ENCODE results near the gene LMF1. TPM values are rescaled to one million over a fixed set of nuclear protein-coding genes. Genes with fewer than 3 reads are reported as not detected.
"Not testable (repeated sequence)": the region's sequence is repeated elsewhere in the genome, so short reads cannot be mapped to it uniquely, and the experiment has no call there.

The LMF1 gene
- polyA plus RNA-seq, 12 donors: 8.5 to 16.9 (median 11.0) TPM; not detected in 1

DNA sequence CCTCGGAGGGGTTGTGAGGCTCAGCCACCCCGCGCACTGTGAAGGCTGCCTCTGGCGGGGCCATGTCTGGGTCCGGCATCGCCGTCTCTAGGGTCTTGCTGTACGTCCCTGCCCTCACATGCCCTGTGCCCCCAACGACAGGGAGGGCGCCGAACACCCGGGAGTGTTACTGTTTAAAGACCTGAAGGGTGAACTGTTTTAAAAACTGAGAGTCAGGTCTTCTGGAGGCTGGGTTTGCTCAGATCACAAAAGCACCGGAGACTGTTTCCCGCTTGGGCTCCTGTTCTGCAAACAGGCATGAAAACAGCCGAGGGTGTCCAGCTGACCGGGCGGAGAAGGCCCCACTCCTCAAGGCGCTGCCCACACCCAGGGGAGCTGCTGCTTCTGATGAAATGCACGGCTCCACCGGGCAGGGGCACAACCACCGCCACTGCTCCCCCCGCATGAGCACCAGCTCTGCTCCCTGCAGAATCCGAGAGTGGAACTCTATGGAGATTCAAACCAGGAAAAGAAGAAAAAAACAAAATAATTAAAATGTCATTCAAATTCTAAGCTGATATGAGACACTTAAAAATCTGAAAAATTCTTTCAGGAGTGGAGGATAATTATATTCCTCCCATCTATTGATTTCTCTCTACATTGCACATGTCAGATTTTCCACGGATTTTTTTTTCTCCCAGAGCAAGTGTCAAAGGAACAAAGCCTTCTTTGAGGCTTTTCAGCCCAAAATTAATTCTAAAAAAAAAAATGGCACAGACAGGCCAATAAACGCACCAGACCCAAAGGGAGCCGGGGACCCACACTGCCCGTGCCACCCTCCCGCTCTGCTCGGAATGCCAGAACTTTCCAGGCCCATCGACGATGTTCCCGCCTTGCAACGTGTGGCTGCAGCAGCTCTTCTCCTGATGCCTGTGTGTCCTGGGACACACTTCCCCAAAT lies 74.3 kb downstream of the LMF1 start:
- no peak for DNase-seq

DNA sequence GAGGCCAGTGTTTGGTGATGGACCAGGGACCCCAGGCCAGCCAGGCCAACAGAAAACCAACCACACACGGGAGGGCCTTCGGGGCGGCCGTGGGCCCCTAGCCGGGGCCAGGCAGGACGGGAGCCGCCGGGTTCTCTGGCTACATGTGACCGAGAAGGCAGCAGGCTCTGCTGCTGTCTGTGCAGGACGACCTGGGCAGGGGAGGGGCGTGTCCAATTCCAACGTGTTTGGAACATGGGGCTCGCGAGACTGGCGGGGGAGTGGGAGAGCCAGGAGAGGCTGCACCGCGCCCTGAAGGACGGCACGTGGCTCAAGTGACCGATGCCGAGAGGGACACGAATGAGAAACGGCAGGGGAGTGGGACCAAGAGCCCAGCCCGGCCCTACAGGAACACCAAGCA lies 75.4 kb downstream of the LMF1 start:
- DNase-seq: no peak

DNA sequence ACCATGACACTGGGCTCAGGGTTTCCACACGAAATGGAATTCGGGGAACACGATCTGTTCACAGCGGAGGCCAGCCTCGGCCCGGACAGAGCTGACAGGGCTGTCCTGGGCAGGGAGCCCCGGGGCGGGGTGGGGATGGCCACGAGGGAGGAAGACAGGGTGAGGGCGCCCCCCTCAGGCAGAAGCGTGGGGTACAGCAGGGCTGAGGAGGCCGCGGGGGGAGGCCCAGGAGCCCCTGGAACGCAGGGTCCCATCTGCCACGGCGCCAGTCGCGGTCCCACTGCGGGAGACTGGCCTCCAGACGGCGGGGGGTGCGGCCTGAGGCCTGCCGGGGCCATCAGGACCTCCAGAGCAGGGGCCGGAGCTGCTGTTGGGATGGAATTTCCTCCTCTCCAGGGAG lies 75.9 kb downstream of the LMF1 start:
- no peak for DNase-seq

DNA sequence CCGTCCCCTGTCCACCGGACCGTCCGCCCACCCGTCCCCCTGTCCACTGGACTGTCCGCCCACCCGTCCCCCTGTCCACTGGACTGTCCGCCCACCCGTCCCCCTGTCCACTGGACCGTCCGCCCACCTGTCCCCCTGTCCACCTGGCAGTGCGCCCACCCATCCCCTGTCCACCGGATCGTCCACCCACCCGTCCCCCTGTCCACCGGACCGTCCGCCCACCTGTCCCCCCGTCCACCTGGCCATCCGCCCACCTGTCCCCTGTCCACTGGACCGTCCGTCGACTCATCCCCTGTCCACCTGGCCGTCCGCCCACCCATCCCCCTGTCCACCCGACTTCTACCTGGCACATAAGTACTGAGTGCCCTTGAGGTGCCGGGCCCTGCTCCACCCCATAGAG lies 76.6 kb downstream of the LMF1 start:
- no peak for DNase-seq

DNA sequence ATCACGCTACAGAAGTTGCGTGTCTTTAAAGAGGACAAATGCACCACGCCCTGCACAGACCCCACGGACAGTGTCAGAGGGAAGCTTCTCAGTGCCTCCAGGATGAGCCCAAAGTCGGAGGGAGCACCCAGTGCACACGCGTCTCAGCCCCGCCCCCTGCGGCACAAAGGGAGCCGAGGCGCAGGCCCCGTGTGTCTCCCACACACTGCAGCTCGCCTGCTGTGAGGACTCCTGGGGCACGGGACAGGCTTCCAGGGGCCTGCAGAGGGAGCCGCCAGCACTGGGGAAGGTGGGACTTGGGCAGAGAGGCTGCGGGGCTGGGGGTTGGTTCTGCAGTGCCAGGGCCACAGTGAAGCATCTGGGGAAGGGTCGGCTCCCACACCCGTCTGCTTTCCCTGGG lies 77.4 kb downstream of the LMF1 start:
- no peak for DNase-seq

DNA sequence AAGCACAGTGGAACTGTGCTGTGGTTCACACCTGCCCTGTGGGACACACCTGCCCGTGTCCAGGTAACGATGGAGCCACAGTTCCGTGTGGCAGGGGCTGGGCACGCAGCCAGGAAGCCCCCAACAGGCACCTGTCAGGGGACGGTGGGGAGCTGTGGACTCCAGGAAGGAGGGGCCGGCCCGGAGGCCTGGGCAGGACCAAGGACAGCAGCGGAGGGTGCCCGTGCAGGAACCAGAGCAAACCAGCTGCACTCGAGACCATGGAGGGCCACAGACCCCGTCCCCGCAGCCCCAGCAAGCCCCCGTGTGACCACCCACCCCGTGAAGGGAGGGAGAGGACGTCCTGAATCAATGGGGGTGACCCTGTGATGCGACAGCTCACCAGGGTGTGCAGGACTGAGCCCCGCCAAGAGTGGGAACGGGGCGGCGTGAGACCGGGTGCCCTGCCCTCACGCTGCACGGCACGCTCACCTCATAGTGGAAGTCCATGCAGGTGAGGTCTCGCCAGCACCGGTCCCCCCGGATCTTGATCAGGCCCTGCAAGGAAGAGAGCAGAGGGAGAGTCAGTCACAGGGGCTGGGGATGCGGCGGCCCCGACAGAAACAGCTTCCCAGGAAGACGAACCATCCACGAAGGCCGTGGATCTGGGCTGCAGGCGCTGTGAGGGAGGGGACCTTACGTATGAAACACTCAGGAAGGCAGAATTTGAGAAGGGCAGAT lies 78.1 kb downstream of the LMF1 start:
- DNase-seq: no peak

DNA sequence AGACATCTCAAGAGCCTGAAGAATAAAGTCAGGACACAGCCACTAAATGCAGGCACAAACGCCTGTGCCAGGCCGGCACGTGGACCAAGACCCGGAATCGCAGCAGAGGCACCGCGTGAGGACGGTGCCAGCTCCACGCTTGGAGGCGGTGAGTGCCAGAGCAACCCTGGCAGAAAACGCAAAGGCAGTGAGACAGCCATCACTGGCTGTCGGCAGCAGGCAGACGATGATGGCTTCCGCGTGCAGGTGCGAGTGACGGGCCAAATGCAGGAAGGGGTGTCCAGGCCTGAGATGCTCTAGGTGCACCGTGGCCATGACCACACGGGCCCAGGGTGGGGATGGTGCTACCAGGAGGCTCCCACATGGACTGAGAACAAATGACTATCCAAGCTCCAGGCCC lies 78.8 kb downstream of the LMF1 start:
- no peak for DNase-seq

DNA sequence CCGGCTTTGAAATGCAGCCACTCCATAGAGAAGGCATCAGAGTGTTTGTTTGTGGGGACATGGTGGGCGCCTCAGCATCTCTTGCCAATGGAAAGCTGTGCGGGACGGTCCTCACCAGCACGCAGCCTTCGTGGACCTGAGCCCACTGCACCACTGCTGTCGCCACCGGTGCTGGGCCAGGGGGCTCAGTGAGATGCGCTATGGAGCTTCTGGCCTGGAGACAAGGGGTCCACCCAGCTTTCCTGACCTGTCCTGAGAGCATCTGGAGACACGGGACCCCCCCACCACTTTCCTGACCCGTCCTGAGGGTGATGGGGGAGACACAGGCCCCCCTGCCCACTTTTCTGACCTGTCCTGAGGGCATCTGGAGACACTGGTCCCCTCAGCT lies 79.4 kb downstream of the LMF1 start:
- DNase-seq: no peak

DNA sequence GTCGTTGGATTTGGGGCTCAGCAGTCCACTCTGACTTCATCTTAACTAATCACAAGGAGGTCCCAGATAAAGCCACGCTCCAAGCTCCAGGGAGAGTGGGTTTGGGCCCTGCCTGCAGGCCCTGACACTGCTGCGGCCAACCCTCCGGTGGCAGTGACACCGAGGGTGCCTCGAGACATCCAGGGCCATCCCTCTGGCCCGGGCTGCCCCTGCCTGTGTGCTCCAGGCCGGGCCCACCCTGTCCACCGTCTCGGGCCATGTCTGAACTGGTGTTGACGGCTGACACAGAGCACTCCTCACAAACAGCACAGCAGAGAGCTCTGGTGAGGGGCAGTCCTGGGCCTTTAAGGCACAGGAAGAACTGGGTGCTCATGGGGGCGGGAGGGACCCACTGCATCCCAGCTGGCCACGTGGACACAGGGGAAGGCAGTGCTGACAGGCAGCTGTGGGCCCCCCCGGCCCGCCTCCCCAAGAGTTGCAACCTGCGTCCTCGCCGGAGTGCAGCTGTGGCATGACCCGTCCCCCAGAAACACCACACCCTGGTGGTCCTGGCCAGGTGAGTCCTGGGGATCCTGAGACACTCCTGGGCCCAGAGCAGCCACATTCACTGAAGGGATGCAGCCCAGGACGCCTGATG lies 80.0 kb downstream of the LMF1 start:
- no peak for DNase-seq

DNA sequence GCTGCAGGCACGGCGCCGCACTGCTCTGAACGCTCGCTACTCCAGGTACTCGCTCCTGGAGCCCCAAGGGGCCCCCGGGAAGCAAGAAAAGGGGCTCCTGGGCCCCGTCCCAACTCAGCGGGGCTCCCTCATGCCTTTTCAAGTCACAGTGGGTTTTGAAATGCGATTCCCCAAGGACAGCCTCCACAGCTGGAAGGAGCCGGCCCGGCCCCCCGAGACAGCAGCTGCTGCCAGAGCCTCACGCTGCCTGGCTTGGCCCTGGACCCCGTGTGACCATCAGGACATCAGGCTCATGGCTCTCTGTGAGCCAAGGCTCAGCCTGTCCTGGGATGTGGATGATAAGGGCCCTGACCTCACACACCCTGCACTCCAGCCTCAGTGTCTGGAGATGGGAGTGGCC lies 80.6 kb downstream of the LMF1 start:
- no peak for DNase-seq

DNA sequence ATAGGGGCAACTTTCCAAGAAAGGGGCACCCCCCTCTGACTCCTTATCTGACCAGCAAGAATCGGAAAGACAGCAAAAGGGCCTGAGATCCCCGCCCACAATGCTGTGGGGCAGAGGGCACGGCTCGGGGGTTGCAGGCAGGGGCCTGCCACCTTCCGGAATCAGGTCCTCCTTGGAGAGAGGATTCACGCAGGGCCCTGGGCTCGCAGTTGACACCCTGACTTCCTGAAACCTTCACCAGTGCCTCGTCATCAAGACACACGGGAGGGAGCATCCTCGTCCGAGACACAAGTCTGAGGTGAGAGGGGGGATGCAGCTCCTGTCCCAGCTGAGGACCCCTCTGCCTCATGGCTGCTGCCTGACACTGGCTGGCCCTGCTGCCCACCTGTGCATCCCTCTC lies 81.2 kb downstream of the LMF1 start:
- no peak for DNase-seq

DNA sequence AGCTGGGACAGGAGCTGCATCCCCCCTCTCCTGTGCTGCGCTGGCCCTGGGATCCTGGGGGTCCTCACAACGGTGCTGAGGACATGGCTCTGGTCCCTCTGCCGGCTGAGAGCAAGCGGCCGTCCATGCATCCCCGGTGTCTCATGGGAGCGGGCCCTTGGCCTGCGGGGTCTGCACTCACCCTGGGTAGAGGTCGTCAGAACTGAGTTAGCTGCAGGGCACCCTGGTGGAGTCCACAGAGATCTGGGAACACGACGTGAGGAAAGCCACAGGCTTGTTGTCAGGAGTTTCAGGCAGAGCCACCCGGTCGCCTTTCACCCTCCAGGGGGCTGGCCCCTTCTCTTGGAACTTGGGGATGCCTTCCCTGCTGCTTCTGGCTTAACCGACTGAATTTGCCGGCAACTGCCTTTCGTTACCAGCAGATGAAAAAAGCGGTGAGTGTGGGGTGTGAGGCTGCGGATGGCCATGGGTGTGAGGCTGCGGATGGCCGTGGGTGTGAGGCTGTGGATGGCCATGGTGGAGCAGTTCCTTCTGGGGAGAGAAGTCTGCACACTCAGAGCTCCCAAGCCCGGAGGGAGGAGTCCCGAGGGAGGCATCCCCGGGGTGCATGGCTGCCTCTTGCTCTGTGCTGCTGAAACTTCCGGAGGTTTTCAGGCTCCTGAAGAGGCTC lies 81.7 kb downstream of the LMF1 start:
- DNase-seq: no peak

DNA sequence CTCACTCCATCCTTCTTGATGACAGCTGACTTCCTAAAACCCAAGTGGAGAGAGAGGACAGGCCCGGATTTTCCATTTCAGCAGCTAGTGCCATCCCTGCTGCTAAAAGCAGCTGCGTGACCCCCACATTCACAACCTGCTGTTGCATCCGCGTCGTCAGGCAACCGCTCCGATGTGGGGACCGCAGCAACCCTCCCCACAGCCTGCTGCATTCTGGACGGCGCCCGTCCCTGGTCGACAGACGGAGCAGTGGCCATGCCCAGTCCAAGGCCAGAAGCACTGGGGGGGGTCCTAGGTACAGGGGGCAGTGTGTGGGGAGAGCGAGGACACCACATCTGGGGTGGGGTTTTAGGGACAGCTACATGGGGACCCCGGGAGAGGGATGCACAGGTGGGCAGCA lies 82.3 kb downstream of the LMF1 start:
- not testable (repeated sequence) for DNase-seq

DNA sequence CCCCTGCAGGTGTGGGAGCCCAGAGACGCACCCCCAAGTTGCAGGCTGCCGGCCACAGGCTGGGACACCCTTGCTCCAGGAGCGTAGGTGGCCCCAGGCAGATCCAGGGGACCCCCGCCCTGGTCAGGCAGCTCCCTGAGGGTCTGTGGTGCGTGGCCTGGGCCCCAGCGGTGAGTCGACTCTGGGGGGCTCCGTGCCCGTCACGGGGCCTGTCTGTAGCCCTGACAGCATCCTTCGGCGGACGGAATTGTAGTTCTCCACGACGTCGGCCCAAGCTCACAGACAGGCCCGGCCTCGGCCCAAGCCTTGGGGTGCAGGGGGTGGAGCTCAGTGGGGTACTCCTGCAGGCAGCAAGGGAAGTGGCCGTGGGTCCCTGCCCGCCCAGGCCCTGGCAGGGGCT lies 82.9 kb downstream of the LMF1 start:
- DNase-seq: no peak

DNA sequence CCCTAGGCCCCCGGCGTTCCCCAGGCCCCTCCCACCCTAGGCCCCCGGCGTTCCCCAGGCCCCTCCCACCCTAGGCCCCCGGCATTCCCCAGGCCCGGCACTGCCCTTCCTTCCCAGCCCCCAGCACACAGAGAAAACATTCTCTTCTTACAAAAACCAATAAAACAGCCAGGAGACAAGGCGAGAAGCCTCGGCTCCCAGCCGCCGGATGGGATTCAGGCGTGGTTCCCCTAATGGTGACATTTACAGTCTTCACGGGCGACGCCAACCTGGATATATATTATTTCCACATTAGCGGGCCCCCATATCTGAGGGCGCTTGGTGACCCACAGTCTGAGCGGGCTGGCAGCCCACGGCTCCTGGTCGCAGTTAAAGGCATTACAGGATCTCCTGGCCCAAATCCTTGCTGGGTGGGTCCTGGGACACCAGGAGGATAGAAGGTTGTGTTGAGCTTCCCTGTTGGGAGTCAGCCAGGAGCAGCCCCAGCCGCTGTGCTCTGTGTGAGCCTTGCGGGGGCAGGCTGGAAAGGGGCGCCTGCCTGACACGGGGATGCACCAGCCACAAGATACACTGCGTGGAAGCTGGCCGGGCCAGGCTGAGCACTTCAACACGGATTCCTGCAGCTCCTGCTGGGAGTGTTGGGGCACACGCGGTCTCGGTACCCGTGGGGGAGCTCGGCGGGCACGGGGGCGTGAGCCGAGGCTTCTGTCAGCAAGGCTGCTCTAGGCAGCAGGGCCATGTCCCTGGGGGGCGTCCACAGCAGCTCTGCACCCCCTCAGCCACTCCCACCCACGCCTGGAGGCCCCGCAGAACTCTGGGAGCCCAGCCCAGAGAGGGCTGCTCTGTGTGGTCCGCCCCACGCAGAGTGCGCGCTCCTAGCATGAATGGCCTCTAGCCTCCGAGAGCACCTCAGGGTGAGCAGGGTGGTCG lies 83.7 kb downstream of the LMF1 start:
- DNase-seq: no peak

DNA sequence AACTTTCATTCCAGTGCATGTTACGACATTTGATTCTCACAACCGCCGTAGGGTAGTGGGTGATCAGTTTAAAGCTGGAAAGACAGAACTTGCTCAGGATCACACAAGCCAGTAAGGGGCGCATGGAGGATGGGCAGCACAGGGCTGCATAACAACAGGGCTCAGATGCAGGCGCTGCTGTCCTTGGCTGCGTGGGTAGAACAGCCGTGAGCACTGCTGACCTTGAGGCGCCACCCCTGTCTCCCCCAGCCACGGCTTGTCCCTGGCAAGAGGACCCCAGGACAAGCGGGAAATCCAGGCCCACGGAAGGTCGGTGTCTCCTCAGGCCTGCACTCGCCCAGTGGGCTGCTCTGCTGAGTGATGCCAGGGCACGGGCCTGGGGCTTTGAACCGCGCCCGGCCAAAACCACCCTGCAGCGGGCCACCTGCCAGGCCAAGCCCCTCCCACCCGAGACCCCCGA lies 84.7 kb downstream of the LMF1 start:
- no peak for DNase-seq

DNA sequence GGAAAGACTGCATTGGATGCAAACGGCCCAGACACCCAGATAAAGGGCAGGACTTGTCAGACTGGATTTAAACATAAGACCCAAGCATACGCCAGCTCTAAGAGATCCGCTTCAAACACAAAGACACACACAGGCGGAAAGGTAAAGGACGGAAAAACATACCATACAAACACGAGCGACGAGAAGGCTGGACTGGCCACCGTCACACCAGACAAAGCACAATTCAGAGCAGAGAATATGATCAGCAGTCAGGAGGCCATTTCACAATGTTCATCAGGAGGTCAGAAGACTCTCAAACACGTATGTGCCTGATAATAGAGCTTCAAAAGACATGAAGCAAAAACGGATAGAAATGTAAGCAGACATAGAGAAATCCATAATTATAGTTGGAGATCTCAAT lies 85.4 kb downstream of the LMF1 start:
- DNase-seq: no peak

DNA sequence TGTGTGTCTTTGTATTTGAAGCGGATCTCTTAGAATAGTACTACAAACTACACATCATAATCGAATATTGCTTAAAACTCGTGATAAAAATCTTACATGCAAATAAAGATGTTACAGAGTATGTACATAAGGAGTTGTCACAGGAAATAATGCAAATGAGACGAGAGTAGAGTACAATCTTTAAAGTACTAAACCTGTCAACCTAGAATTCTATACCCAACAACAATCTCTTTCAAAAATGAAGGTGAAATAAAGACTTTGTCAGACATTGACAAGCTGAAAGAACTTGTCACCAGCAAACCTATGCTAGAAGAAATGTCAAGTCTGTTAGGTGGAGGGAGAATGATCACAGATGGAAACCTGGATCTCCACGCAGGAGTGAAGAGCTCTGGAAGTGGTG lies 86.6 kb downstream of the LMF1 start:
- DNase-seq: no peak

DNA sequence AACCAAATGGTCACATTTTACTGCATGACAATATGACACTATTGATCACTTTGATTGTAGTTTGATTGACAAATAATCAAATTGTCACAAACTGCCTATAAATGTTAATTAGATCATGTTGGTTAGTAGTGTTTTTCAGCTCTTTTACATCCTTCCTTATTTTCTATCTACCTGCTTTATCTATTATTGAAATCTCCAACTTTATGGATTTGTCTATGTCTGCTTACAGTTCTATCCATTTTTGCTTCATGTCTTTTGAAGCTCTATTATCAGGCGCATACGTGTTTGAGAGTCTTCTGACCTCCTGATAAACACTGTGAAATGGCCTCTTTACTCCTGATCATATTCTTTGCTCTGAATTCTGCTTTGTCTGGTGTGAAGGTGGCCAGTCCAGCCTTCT lies 87.0 kb downstream of the LMF1 start:
- no peak for DNase-seq

DNA sequence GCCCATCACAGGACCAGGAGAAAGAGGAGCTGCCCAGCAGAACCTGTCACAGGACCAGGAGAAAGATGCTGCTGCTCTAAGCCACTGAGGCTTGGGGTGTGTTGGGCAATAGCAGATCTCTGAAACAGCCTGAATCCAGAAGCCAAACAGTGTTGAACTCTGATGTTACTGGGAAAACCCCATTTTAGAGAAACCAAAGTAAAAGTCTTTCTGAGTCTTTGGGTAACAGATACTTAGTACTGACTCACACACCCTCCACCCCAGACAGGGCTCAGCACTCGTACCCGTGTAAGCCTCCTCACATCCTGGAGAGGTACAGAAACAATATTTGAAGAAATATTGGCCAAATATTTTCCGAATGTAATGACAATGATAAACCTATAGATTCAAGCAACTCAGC lies 87.4 kb downstream of the LMF1 start:
- no peak for DNase-seq

DNA sequence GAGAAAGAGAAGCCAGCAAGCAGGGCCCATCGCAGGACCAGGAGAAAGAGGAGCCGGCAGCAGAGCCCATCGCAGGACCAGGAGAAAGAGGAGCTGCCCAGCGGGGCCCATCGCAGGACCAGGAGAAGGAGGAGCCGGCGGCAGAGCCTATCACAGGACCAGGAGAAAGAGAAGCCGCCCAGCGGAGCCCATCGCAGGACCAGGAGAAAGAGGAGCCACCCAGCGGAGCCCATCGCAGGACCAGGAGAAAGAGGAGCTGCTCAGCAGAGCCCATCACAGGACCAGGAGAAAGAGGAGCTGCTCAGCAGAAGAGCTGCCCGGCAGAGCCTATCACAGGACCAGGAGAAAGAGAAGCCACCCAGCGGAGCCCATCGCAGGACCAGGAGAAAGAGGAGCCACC lies 88.1 kb downstream of the LMF1 start:
- DNase-seq: not testable (repeated sequence)

Data from muscle of arm (tissue), 12 donors.